Measurements from ENCODE around the gene CECR2.
"Not testable (repeated sequence)": the region's sequence is repeated elsewhere in the genome, so short reads cannot be mapped to it uniquely, and the experiment has no call there.

CECR2 gene

GRCh38 chr22:17566016-17566687, 196.9 kb downstream of the CECR2 start:
- DNase-seq (ENCODE audit: low read depth in 2 of 2, low spot score in 1 of 2) = not testable (repeated sequence)

- no peak for DNase-seq (ENCODE audit: low read depth in 2 of 2, low spot score in 1 of 2)
Measured at GRCh38 chr22:17566776-17567175, 197.5 kb downstream of the CECR2 start.

GRCh38 chr22:17569971-17570511, 200.8 kb downstream of the CECR2 start:
- DNase-seq (ENCODE audit: low read depth in 2 of 2, low spot score in 1 of 2) = no peak

GRCh38 chr22:17570851-17571631, 201.8 kb downstream of the CECR2 start:
- DNase-seq (ENCODE audit: low read depth in 2 of 2, low spot score in 1 of 2) = no peak

GRCh38 chr22:17575151-17575550, 205.9 kb downstream of the CECR2 start:
- DNase-seq (ENCODE audit: low read depth in 2 of 2, low spot score in 1 of 2) = no peak

- no peak for DNase-seq (ENCODE audit: low read depth in 2 of 2, low spot score in 1 of 2)
Measured at GRCh38 chr22:17575681-17576080, 206.4 kb downstream of the CECR2 start.

- no peak for DNase-seq (ENCODE audit: low read depth in 2 of 2, low spot score in 1 of 2)
Measured at GRCh38 chr22:17576470-17576869, 207.2 kb downstream of the CECR2 start.

- no peak for DNase-seq (ENCODE audit: low read depth in 2 of 2, low spot score in 1 of 2)
Measured at GRCh38 chr22:17578136-17578754, 209.0 kb downstream of the CECR2 start.

GRCh38 chr22:17579535-17579981, 210.3 kb downstream of the CECR2 start:
- DNase-seq (ENCODE audit: low read depth in 2 of 2, low spot score in 1 of 2) = no peak

GRCh38 chr22:17580441-17581031, 211.3 kb downstream of the CECR2 start:
- DNase-seq (ENCODE audit: low read depth in 2 of 2, low spot score in 1 of 2) = no peak

- DNase-seq (ENCODE audit: low read depth in 2 of 2, low spot score in 1 of 2) = no peak
Measured at GRCh38 chr22:17581056-17581455, 211.8 kb downstream of the CECR2 start.

GRCh38 chr22:17581631-17582030, 212.4 kb downstream of the CECR2 start:
- DNase-seq (ENCODE audit: low read depth in 2 of 2, low spot score in 1 of 2) = no peak

- DNase-seq (ENCODE audit: low read depth in 2 of 2, low spot score in 1 of 2) = no peak
Measured at GRCh38 chr22:17583151-17583550, 213.9 kb downstream of the CECR2 start.

- DNase-seq (ENCODE audit: low read depth in 2 of 2, low spot score in 1 of 2) = no peak
Measured at GRCh38 chr22:17586831-17587440, 217.7 kb downstream of the CECR2 start.

- DNase-seq (ENCODE audit: low read depth in 2 of 2, low spot score in 1 of 2) = no peak
Measured at GRCh38 chr22:17587629-17588028, 218.4 kb downstream of the CECR2 start.

- no peak for DNase-seq (ENCODE audit: low read depth in 2 of 2, low spot score in 1 of 2)
Measured at GRCh38 chr22:17588606-17589005, 219.3 kb downstream of the CECR2 start.

- no peak for DNase-seq (ENCODE audit: low read depth in 2 of 2, low spot score in 1 of 2)
Measured at GRCh38 chr22:17589810-17590375, 220.6 kb downstream of the CECR2 start.

GRCh38 chr22:17590586-17590985, 221.3 kb downstream of the CECR2 start:
- no peak for DNase-seq (ENCODE audit: low read depth in 2 of 2, low spot score in 1 of 2)

GRCh38 chr22:17592201-17592600, 222.9 kb downstream of the CECR2 start:
- DNase-seq (ENCODE audit: low read depth in 2 of 2, low spot score in 1 of 2) = no peak

- no peak for DNase-seq (ENCODE audit: low read depth in 2 of 2, low spot score in 1 of 2)
Measured at GRCh38 chr22:17596226-17596625, 227.0 kb downstream of the CECR2 start.

GRCh38 chr22:17597217-17597616, 228.0 kb downstream of the CECR2 start:
- DNase-seq (ENCODE audit: low read depth in 2 of 2, low spot score in 1 of 2) = no peak
